Measurements from ENCODE around the gene GPBAR1. TPM values are rescaled to one million over a fixed set of nuclear protein-coding genes. Genes with fewer than 3 reads are reported as not detected.

The GPBAR1 gene
- total RNA-seq, 1 donor from 2014 or later: 0.77 TPM

DNA sequence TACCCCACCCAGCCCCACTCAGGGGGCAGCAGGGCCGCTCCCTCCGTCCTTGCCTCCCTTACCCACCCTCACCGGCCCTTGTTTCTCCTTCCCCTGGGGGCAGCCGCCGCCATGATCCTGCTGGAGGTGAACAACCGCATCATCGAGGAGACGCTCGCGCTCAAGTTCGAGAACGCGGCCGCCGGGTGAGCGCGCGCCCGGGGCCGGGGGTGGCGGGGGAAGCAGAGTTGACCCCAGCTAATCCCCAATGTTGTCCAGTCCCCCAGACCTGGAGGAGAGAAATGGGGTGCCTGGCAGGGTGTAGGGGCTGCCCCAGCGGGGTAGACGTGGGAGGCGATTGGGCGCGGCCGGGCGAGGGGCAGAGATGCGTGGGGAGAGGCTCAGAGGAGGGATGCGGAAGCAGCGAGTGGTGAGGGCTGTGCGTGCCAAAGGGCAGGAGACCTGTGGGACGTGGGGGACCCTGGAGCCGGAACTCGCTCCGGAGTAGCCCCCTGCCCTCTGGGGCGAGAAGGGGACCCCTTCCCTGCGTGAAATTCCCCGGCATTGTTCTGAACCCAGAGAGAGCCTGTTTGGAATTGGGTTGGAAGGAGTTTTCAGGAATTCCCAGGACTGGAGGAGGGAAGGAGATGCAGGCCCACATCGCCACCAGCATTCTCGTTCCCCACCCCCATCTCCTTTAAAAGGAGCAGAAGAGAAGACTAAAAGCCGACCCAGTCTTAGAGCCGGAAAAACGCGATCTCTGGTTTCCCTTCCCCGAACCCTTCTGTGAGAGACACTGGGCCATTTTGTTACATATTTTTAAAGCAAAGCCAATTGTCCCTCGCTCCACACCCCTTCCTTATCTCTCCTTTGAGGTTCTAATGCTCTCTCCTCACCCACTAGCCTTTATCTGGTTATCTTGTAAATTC, 43.2 kb upstream of the GPBAR1 start:
- peaks cover 34% of the 10 kb centered on the region for H3K36me3 Mint-ChIP-seq (ENCODE audit: low read depth, unreplicated experiment)
- no peaks in the 10 kb centered on the region for H3K9me3 Mint-ChIP-seq (ENCODE audit: unreplicated experiment)
- peak; percentile 43 for DNase-seq (ENCODE audit: low spot score)
- TF ChIP-seq, protein P1, sequence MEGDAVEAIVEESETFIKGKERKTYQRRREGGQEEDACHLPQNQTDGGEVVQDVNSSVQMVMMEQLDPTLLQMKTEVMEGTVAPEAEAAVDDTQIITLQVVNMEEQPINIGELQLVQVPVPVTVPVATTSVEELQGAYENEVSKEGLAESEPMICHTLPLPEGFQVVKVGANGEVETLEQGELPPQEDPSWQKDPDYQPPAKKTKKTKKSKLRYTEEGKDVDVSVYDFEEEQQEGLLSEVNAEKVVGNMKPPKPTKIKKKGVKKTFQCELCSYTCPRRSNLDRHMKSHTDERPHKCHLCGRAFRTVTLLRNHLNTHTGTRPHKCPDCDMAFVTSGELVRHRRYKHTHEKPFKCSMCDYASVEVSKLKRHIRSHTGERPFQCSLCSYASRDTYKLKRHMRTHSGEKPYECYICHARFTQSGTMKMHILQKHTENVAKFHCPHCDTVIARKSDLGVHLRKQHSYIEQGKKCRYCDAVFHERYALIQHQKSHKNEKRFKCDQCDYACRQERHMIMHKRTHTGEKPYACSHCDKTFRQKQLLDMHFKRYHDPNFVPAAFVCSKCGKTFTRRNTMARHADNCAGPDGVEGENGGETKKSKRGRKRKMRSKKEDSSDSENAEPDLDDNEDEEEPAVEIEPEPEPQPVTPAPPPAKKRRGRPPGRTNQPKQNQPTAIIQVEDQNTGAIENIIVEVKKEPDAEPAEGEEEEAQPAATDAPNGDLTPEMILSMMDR (IDR thresholded peaks at IDR 0.05; ENCODE audit: unreplicated experiment): no peak
- peak overlapping the region; percentile 99 for H3K27ac Mint-ChIP-seq (ENCODE audit: unreplicated experiment)
- peaks cover 22% of the 10 kb centered on the region for H3K27me3 Mint-ChIP-seq (ENCODE audit: unreplicated experiment)
- H3K4me3 Mint-ChIP-seq (ENCODE audit: unreplicated experiment): peak overlapping the region; percentile 99
- H3K4me1 Mint-ChIP-seq (ENCODE audit: unreplicated experiment): peaks cover 57% of the 10 kb centered on the region

DNA sequence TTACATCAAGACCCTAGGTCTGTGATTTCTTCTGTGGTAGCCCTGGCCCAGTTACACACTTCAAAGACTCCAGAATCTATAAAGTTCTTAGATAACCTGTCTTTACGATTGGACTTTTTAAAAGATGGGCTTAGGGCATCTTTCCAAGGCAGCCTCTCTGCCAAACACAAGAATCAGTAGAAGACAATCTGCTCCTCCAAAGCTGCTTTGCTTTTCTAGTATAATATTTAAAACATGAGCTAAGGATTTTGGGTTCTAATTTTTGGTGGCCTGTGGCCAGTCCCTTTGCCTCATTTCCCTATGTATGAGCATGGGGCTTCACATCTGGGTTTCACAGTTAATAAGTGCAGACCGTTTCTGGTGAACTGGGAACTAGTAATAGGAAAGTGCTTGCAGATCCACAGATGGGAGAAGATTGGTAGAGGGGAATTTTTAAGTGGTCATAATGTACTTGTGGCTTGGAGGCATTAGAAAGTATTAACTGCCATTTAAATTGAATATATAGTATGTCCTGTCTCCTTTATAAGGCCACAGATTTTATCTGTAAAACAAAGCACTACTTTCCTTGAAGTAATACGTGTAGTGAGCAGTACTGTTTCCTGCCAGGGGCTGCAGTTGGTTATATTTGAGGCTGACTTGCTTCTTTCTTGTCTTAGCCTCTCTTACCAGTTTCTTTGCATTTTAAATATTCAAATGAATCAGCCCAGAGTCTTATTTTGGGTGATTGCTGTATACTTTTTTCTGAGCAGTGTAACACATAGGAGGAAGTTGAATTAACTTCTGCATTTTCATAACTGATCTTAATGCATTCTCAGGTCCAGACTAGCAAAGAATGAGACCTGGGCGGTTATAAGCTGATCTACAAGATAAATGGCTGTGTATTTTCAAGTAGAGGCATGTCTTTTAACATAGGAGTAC, 42.3 kb upstream of the GPBAR1 start:
- no peak for DNase-seq (ENCODE audit: low spot score)
- peaks cover 22% of the 10 kb centered on the region for H3K27me3 Mint-ChIP-seq (ENCODE audit: unreplicated experiment)
- peaks cover 61% of the 10 kb centered on the region for H3K4me1 Mint-ChIP-seq (ENCODE audit: unreplicated experiment)
- TF ChIP-seq, protein P1 (IDR thresholded peaks at IDR 0.05; ENCODE audit: unreplicated experiment): no peak
- peaks cover 34% of the 10 kb centered on the region for H3K36me3 Mint-ChIP-seq (ENCODE audit: low read depth, unreplicated experiment)
- H3K27ac Mint-ChIP-seq (ENCODE audit: unreplicated experiment): peak overlapping the region; percentile 99
- H3K9me3 Mint-ChIP-seq (ENCODE audit: unreplicated experiment): no peaks in the 10 kb centered on the region
- H3K4me3 Mint-ChIP-seq (ENCODE audit: unreplicated experiment): peak overlapping the region; percentile 99

DNA sequence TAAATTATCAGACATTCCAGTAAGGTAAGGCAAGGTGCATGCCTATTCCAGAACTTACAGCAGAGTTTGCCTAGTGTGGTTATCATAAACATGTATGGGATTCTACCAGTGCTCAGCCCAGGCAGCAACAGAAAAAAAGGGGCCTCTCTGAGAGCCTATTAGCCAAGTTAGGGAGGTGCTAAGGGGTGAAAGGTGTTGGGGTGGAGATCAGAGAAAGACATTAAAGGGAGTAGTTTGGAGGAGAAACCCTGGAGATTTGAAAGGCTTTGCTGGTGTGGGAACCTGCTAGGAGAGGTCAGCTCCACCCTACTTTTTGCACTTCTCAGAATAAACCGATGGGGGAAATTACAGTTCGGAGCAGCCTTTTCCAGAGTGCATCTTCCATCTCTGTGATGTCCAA, 40.9 kb upstream of the GPBAR1 start:
- peaks cover 57% of the 10 kb centered on the region for H3K4me1 Mint-ChIP-seq (ENCODE audit: unreplicated experiment)
- no peak overlapping the region for H3K27ac Mint-ChIP-seq (ENCODE audit: unreplicated experiment)
- peak overlapping the region; percentile 99 for H3K4me3 Mint-ChIP-seq (ENCODE audit: unreplicated experiment)
- no peak for DNase-seq (ENCODE audit: low spot score)
- peaks cover 39% of the 10 kb centered on the region for H3K36me3 Mint-ChIP-seq (ENCODE audit: low read depth, unreplicated experiment)
- H3K27me3 Mint-ChIP-seq (ENCODE audit: unreplicated experiment): peaks cover 19% of the 10 kb centered on the region
- H3K9me3 Mint-ChIP-seq (ENCODE audit: unreplicated experiment): no peaks in the 10 kb centered on the region
- TF ChIP-seq, protein P1 (IDR thresholded peaks at IDR 0.05; ENCODE audit: unreplicated experiment): no peak

DNA sequence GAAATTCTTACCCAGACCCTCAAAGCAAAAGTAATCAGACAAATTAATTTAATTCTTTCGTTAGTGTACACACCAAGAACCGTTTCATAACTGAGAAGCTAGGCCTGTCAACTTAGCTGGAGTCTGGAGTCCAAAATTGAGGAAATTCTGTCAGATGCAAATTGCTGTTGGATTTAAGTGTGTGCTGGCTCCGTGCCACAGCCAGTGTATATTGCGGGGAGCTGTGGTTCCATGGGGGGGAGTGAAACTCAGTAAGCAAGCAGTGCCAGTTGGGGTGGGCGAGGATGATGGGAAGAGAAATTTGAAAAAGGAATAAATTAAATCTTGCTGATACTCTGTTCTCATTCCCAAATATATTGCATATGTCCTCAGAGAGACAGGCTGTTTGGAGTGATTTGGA, 39.8 kb upstream of the GPBAR1 start:
- Mint-ChIP-seq H3K9me3 (ENCODE audit: unreplicated experiment) (no peaks in the 10 kb centered on the region), H3K27ac (ENCODE audit: unreplicated experiment) (no peak overlapping the region), H3K27me3 (ENCODE audit: unreplicated experiment) (peaks cover 16% of the 10 kb centered on the region), H3K4me1 (ENCODE audit: unreplicated experiment) (peaks cover 57% of the 10 kb centered on the region), H3K36me3 (ENCODE audit: low read depth, unreplicated experiment) (peaks cover 46% of the 10 kb centered on the region), H3K4me3 (ENCODE audit: unreplicated experiment) (peak overlapping the region; percentile 73)
- no peak for DNase-seq (ENCODE audit: low spot score)
- TF ChIP-seq, protein P1 (IDR thresholded peaks at IDR 0.05; ENCODE audit: unreplicated experiment): no peak

Measured in endothelial cell (in vitro differentiated cells).